HG02973 (cell line): Measurements from ENCODE around the gene ARL2.
A peak's percentile ranks its signal among the peaks of the same experiment; 100 is the strongest.
"Not testable (repeated sequence)": the region's sequence is repeated elsewhere in the genome, so short reads cannot be mapped to it uniquely, and the experiment has no call there.

Experiments
- ATAC-seq: cut with Tn5 transposase; IDR thresholded peaks from one replicate; pipeline ENCODE4 v1.9.1; 2021; ENCODE audit warnings: moderate library complexity; ENCODE audit not compliant: unreplicated experiment

Gene ARL2

DNA sequence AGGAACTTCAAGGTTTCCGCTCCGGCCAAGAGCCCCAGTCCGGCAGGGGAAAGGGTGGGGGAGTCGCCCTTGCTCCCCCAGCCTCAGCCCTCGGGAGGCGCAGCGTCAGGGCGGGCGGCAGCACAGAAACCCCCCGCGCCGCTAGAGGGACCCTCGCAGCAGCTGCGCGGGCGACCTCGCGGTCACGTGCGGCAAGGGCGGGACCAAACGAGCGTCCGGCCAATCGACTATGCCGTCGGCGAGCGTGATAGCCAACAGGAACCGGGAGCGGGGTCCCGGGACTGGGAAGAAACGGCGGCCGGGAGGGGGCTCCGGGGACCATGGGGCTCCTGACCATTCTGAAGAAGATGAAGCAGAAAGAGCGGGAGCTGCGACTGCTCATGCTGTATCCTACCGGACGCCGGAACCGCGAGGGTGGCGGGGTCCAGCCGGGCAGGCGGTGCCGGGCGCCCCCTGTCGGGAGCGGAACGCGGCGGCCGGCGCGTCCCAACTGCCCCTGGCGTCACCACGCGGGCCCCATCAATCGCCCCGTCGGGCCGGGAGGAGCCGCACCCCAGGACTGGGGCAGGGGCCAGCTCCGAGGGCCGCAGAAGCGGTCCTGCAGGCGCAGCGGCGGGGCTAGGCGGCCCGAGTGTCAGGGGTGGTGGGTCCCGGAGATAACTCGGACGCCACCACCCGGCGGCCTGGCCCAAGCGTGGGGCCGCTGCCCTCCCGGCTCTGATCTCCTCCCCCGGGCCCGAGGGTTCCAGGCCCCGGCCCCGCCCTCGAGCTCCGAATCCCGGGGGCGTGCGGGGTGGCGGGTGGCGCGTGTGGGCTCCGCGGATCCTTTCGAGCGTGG lies at the start of gene ARL2:
Gene ARL2 (plus strand): TSS at position 273 of the 838 bp plus-strand sequence. CDS start 48 bp downstream, at position 321.
- ATAC-seq: peak; percentile 60

DNA sequence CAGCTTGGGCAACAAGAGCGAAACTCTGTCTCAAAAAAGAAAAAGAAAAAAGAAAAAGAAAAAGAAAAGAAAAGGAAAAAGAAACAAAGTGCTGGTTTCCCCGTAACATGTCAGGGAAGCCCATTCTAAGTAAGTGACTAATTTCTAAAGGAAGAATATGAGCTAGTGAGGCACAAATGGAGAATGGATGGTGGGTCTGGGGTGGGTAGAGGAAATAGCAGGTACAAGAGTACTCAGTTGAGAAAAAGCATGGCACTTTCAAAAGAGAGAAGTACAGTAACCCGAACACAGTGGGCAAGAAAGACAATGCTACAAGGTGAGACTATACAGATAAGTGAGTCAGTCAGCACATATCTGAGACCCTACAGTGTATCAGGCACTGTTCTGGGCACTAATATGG lies 46.6 kb upstream of the ARL2 start:
- ATAC-seq: no peak

DNA sequence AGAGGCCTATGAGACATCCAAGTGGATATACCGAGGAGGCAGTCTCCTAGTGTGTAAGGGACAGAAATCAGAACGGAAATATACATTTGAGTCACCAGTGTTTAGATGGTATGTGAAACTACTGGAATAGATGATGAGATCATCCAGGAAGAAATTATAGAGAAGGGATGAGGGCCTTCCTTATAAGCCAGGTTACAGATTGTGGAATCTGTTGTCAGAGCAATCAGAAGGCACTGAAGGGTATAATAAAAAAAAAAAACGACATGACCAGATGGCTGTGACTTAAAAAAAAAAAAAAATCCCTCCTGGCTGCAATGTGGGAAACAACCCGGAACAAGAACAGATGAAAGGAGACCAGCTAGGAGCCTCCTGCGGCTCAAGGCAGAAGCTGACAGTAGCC lies 44.8 kb upstream of the ARL2 start:
- no peak for ATAC-seq

DNA sequence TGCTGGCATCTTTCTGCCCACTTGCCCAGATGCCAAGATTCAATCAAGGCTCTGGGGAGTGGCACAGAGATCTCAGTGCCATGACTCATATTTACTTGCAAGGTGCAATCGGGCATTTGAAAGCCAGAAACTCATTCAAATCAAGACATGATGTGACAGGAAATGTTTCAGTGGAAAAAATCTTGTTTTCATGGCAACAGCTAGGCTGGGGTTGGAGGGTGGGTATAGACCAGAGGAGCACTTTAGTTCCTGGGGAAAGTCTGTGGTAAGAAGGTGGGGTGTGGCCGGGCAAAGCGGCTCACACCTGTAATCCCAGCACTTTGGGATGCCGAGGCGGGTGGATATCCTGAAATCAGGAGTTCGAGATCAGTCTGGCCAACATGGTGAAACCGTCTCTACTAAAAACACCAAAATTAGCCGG lies 43.2 kb upstream of the ARL2 start:
- ATAC-seq: no peak

DNA sequence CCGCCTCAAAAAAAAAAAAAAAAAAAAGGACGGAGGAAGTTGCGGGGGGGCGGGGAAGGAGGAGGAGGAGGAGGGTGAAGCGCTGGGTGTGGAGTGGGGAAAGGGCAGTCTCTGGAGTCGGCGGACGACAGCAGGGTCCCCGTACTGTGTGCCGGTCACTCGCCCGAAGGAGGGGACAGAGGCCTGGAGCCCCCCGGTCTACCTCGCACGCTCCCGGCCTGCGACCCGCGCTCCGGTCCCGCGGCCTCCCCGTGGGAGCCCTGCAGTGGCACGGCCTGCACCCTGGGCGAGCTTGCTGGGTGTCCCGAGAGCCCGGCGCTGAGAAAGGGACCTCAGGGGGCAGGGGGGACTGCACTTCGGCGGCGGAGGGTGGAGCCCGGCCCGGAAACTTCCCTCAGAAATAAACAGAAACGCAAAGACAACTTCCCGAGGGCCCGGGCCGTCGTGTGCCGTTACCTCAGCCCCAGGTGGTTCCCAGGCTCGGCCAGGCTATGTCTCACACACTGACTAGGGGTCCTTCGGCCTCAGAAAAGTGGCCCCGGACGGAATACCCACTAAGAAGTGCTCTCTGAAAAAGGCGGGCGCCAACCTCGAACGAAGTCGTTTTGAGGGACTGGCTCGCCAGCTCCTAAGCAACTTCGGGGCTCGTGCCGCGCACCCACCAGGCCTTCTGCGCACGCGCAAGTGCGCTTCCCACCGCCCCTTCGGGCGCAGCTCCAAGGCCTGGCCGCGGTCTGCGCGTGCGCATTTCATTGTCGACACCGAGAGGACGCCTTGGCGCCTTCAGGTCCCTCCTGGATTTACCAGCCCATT lies 42.3 kb upstream of the ARL2 start, which contains the start of gene MAJIN:
Gene MAJIN (minus strand): TSS at position 688 of the 813 bp plus-strand sequence. CDS start 12,703 bp downstream, outside the sequence.
- no peak for ATAC-seq

DNA sequence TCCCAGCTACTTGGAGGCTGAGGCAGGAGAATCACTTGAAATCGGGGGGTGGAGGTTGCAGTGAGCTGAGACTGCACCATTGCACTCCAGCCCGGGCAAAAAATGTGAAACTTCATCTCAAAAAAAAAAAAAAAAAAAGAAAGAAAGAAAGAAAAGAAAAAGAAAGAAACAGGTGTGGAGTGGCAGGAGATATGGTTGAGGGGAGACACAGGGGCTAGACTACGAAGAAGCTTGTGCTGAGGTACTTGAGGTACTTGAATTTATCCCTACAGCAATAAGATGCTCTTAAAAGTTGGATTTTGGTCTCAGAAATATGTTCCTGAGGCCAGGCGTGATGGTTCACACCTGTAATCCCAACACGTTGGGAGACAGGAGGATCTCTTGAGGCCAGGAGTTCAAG lies 39.8 kb upstream of the ARL2 start:
- no peak for ATAC-seq

DNA sequence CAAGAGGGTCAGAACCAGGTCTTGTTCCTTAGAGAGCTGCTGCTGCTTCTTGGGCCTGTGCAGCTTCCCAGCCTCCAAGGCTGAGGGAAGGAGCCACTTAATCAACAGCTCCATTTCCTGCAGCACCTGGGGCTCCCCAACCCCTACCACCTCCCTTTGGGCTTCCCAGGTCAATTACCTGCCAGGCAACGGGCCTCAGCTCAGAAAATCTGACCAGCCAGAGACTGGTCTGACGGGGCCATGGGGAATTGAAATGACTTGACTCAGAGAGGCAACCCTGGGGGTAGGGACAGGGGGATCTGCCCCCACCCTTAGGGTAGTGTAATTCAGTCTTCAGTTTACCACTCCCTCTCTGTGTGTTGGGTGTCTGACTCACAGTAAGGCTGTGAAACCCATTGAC lies 37.3 kb upstream of the ARL2 start:
- no peak for ATAC-seq

DNA sequence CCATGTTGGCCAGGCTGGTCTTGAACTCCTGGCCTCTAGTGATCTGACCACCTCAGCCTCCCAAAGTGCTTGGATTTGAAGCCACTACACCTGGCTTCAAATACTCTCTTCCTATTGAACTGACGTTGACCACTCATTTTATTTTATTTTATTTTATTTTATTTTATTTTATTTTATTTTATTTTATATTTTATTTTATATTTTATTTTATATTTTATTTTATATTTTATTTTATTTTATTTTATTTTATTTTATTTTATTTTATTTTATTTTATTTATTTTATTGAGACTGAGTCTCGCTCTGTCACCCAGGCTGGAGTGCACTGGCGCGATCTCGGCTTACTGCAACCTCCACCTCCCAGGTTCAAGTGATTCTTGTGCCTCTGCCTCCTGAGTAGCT lies 30.6 kb upstream of the ARL2 start:
- not testable (repeated sequence) for ATAC-seq

DNA sequence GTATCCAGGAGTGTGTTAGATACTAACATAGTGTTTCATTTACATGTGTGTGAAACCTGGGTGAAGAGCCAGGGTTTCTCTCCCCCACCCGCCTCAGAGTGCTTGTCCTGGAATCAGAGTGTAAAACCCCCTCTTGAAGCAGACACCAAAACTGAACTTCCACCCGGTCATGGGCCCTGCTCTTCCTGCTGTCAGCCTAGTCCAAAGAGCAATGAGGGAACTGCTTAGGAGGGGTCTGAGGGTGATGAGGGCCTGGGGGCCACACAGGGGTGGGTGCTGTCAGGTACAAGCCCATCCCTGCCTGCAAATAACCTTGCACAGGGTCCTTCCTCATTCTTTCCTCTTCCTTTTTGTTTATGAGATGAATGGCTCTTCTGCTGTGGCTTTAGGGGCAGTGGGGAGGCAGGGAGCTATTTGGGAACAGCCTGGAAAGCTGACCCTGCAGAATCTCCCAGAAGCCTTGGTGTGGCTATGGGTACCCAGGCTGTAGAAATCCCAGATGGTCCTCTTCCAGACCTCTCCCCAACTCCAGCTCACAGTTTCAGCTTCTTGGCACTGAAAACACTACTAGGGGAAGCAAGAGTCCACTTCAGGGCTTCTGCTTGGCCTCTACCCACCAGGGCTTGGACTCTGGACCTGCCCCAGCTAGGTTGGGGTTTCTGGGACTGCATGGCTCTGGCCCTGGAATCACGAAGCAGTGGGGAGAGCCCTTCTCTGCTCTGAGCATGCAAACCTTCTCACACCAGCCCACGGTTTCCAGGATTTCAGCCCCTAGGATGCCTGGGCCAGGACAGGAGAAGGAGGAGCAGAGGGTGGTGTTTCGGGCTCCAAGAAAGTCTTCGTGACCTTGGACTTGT lies 25.7 kb upstream of the ARL2 start:
- ATAC-seq: no peak

DNA sequence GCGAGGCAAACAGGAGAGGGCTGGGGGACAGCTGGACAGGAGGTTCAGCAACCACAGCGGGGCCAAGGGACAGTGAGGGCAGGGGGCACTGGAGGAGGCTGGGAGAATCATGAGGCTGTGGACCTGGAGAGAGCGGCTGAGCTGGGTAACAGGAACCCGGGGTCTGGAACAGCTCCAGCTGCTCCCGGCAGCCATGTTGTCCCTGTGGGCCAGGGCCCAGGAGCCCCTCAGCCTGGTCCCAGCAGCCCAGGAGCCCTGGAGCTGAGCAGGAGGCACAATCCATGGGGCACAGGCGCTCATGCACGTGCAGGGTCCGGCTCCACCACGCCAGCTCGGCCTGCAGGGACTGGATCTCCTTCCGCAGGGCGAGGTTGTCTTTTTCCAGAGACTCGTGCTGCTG lies 24.5 kb upstream of the ARL2 start:
- no peak for ATAC-seq

DNA sequence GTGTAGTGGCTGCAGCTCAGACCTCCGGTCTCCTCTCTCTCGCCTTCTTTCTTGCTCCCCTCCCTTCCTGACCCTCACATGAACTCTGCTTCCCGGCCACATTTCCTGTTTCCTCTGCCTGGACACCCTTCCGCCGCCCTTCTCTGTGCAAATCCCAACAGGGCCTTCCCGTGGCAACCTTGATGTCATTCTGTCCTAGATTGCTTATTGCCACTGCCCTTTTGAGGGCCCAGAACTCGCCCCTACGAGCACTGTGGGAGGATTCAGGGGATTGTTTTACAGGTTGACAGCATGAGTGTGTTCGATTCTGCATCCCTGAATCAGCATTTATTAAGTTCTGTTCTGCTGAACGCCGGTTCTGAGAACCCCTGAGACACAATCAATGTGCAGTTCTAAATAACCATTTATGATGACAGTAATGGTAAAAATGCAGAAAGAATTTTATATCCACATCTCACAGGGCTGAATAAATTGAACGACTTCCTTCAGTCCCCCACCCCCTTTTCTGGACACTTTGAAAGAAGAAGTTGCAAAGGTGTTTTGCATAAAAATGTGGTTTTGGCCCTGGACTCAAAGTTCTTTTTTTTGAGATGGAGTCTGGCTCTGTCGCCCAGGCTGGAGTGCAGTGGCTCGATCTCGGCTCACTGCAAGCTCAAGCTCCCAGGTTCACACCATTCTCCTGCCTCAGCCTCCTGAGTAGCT lies 23.6 kb upstream of the ARL2 start:
- no peak for ATAC-seq

DNA sequence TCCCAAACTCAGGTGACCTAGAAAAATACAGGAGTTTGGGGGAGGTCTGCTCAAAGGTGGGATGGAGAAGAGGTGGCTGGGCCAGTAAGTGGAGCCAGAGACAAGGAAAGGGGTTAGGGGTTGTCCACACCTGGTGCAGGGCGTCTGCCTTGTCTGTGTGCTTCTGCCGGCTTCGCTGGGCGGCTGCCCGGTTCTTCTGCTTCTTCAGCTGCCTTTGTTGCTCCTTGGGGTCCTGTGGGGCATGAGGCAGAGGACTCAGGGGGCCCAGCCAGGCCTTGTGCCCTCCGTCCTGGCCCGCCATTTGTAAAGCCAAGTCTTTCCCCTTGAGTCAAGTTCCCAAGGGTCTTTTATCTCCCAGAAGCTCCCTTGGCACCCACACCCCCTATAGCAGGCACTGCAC lies 19.6 kb upstream of the ARL2 start:
- no peak for ATAC-seq

DNA sequence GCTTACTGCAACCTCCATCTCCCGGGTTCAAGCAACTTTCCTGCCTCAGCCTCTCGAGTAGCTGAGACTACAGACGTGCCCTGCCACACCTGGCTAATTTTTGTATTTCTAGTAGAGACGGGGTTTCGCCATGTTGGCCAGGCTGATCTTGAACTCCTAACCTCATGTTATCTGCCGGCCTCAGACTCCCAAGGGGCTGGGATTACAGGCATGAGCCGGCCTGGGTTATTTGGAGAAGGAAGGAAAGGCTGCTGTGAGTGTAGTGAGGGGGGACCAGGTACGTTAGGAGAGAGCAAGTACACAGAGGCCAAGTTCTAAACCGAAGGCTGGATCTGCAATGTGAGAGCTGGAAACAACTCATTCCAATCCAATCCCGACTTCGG lies 17.6 kb upstream of the ARL2 start:
- ATAC-seq: no peak

DNA sequence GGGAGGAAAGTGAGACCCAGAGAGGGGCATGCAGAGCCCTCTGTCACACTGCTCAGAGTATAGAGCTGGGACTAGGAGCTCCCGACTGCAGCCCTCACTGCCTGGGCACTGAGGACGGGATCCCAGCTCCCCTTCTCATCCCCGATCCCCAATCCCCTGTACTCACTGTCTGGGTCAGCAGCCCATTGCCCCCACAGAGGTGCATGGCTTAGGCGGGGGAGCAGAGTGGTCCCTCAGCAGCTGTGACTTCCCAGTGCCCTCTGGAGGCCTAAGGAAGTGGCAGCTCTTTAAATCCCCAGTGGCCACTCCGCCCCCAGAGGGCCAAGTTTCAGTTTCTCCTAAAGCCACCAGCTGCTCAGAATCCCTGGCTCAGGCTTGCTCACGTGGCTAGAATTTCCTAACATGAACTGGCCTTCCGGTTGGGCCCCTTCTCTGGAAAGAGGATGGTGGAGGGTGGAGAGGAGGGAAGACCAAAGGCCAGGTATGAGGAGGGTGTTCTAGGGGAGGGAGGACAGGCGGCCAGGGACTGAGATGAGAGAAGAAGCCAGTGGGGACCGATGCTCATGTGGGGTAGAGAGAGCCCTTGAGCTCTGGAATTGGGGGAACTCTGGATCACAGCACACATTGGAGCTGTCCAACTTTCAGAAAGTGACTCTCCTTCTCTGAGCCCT lies 17.1 kb upstream of the ARL2 start, which contains the start of gene BATF2:
Gene BATF2 (minus strand): TSS at position 262 of the 671 bp plus-strand sequence. CDS start 57 bp downstream, at position 205.
- no peak for ATAC-seq

DNA sequence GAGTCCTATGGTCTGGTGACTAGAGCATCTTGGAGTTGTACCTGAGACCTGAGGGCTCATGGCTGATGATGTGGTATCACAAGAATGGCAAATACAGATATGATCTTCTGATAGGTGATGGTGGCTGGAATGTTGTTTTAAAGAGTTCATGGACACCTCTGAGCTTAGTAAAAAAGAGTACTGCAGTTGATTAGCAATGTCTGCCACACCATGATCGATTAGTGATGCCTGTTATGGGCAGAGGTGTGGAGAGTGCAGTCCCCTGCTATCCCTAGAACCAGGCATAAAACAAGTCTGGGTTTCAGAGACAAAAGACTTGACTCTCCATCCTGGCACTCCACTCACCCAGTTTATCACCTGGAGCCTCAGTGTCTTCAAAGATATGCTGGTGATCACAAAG lies 15.8 kb upstream of the ARL2 start:
- ATAC-seq: no peak

DNA sequence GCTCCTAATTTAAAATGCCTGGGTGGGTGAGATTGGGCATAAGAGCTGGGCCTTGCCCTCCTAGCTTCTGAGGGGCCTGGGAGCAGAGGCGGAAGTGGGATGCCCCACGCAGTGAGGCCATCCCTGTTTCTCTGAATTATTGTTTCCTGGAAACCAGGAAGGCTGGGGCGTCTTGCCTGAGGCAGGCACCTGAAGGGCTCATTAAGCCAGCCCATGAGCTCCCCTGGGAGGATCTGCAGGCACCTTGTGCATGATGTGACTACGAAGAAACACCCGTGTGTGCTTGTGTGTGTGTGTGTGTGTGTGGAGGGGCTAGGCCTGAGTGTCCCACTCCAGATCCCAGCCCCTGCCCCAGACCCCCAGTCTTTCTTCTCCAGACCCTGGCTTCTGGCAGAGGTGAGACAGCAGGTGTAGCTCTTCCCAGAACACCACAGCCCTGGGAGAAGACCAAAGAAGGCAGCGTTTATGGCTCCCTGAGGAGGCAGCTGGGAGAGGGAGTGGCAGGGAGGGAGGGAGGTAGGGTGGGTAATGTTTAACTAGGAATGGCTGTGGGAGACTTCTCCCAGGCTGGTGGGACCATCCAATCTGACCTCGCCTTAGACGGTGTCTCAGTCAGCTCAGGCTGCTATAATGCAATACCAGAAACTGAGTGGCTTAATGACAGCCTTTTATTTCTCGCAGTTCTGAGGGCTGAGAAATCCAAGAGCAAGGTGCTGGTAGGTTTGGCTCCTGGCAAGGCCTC lies 15.1 kb upstream of the ARL2 start:
- no peak for ATAC-seq

DNA sequence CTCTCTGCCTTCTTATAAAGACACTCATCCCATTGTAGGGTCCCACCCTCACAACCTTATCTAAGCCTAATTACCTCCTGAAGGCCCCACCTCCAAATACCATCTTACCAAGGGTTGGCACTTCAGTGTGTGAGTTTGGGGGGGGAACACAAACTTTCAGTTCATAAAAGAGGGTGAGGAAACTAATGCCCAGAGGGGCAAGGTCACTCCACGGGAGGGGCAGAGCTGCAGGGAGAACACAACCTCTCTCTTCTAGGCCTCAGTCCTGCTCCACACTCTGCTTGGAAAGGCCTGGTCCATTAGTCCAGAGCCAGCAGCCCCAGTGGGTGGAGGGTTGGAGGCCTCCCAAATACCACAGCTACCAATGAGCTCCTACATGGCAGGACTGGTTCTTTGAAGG lies 14.5 kb upstream of the ARL2 start:
- ATAC-seq: no peak

DNA sequence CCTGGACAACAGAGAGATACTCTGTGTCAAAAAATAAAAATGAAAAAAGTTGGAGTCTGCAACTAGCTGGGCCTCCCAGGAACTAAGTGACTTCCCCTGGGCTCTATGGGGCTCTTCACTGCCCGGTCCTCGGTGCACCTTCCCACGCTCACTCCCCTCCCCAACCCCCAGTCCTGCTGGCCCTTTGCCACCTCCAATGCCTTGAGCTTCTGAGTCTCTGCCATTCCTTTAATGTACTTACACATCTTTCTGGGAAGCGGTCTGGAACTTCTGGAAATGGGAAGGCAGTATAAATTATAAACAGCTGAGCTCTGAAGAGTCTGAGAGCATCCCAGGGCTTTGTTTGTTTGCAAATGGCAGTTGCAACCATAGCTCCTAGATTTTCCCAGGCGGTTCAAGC lies 11.3 kb upstream of the ARL2 start:
- ATAC-seq: no peak

DNA sequence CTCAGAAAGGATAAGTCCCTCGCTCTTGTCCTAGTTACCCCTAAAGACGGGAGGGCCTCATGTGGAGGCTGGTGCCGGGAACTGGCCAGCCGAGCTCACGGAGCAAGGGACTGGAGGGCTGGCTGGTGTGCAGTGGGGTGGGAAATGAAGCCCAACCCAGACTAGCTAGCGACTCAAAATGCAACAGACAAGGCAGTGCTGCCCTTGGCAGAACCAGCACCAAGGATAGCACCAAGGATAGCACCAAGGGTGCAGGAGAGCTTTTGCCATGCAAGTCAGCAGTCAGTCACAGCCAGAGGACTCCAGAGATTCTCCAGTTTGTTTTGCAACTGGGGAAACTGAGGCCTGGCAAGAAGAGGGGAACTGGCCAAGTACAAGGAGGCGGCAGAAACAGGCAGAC lies 10.7 kb upstream of the ARL2 start:
- ATAC-seq: no peak
